Neural cell (in vitro differentiated cells): ENCODE measurements around the gene TCL1A.

Experiments
- RAD21 ChIP-seq: fragments of 450-650 bp; conservative IDR thresholded peaks from 2 replicates; pipeline ENCODE4 v1.6.1; 2014; ENCODE audit warnings: antibody characterized with exemption, mild to moderate bottlenecking, moderate library complexity
- SMC3 ChIP-seq: fragments of 450-650 bp; conservative IDR thresholded peaks from 2 replicates; pipeline ENCODE4 v1.6.1; 2014; ENCODE audit warnings: antibody characterized with exemption, mild to moderate bottlenecking, moderate library complexity; ENCODE audit not compliant: poor library complexity
- TF ChIP-seq, protein P1 (sequence below): fragments of 450-650 bp; IDR thresholded peaks from 2 replicates; pipeline ENCODE4 v1.5.1; 2014; ENCODE audit warnings: antibody characterized with exemption, mild to moderate bottlenecking, moderate library complexity; ENCODE audit not compliant: poor library complexity, severe bottlenecking

DNA sequence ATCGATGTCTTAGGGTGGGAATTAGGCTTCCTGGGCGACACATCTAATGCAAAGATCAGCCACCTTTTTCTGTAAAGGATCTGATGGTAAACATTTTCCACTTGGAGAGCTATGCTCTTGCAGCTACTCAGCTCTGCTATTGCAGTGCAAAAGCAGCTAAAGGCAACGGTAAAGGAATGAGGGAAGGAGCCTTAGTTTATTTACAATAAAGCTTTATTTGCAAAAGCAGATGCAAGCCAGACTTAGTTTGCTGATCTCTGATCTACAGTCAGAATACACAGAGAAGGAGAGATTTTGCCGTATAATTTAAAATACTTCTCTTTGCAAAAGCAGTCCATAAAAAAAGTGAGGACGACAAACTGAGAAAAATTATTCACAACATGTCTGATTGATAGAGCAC is 24.5 kb downstream of the TCL1A start:
- TF ChIP-seq, protein P1, sequence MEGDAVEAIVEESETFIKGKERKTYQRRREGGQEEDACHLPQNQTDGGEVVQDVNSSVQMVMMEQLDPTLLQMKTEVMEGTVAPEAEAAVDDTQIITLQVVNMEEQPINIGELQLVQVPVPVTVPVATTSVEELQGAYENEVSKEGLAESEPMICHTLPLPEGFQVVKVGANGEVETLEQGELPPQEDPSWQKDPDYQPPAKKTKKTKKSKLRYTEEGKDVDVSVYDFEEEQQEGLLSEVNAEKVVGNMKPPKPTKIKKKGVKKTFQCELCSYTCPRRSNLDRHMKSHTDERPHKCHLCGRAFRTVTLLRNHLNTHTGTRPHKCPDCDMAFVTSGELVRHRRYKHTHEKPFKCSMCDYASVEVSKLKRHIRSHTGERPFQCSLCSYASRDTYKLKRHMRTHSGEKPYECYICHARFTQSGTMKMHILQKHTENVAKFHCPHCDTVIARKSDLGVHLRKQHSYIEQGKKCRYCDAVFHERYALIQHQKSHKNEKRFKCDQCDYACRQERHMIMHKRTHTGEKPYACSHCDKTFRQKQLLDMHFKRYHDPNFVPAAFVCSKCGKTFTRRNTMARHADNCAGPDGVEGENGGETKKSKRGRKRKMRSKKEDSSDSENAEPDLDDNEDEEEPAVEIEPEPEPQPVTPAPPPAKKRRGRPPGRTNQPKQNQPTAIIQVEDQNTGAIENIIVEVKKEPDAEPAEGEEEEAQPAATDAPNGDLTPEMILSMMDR, result no peak
- TF ChIP-seq SMC3 (no peak), RAD21 (no peak)
